Esophagus squamous epithelium (tissue), 4 donors: ENCODE results near the gene FCRL4. TPM values are rescaled to one million over a fixed set of nuclear protein-coding genes. Genes with fewer than 3 reads are reported as not detected.

Experiments used
- total RNA-seq, 4 donors: library from RNA; depleted of rRNA; stranded (reverse); fragments of >200 nt; gene quantifications; one replicate each; pipeline ENCODE4 v1.1.0, GENCODE V29; 2016

The FCRL4 gene
- total RNA-seq, 4 donors from 2014 or later: not detected

Other genes with a start within 250 kb of the FCRL4 start
- 1 to 10 TPM in 1 of 4 donors, under 1 TPM in 3; 0.08 to 1.6 (median 0.23) TPM for gene FCRL5, start 45.6 kb downstream of the FCRL4 start, total RNA-seq
- under 1 TPM in 2 of 4 donors, not detected in 2; 0.19 to 0.29 TPM for gene FCRL3, start 102.7 kb upstream of the FCRL4 start, total RNA-seq
- under 1 TPM in 2 of 4 donors, not detected in 2; 0.19 to 0.32 TPM for gene FCRL2, start 179.0 kb upstream of the FCRL4 start, total RNA-seq
- not detected for gene FCRL1, start 222.0 kb upstream of the FCRL4 start, total RNA-seq
- under 1 TPM in 1 of 4 donors, not detected in 3; 0.19 TPM for gene CD5L, start 243.7 kb upstream of the FCRL4 start, total RNA-seq